GM21423 (cell line): ENCODE measurements around the gene ICE1.

Source experiments
- ATAC-seq: cut with Tn5 transposase; IDR thresholded peaks from one replicate; pipeline ENCODE4 v1.9.1; 2021; ENCODE audit warnings: mild to moderate bottlenecking, moderate library complexity; ENCODE audit not compliant: unreplicated experiment

ICE1 gene

DNA sequence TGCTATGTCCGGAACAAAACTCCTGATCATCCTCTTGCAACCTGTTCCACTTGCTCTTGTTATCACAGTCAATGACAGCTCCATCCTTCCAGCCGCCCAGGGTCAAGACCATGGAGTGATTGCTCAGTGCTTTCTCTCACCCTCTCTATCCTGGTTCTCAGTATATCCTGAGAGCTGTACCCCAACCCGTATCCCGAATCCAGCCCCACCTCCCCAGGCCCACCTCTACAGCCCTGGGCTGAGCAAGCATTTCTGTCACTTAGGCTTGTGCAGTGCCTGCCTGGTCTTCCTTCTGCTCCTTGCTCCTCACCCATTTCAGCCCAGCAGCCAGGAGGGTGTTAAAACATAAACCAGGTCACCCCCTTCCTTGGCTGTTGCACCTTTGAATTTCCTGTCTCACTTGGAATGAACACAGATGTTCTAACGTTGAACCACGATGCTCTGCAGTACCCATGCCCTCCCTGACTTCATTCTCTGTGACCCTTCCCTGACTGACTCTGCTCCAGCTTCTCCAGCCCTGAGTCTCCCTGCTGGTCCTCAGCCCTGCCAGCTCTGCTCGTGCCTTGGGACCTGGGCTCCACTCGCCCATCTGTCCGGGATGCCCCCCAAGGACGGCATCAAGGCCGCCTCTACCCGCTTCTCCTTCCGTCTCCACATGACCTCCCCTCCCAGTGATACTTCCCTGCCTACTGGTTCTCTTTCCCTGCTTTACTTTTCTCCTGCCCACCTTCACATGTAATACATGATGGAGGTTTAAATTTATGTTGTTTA is 110.0 kb downstream of the ICE1 start:
- no peak for ATAC-seq

DNA sequence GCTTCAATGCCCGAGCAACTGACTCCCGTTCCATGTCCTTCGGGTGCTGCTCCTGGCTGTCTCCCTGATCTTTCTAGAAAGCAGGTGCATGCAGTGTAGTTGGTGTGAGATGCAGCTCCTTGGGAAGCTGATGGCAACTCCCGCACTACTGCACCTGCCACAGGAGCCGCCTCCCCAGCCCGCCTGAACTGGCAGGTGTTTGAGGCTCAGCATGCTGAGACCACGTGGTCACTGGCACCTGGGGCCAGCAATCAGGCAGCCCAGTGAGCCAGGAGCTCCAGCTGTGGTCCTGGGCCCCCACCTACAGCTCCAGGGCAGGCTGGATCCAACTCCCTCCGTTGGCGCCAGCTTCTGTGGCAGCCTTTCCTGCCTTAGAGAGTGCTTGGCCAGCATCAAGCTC is 111.5 kb downstream of the ICE1 start:
- ATAC-seq = no peak

DNA sequence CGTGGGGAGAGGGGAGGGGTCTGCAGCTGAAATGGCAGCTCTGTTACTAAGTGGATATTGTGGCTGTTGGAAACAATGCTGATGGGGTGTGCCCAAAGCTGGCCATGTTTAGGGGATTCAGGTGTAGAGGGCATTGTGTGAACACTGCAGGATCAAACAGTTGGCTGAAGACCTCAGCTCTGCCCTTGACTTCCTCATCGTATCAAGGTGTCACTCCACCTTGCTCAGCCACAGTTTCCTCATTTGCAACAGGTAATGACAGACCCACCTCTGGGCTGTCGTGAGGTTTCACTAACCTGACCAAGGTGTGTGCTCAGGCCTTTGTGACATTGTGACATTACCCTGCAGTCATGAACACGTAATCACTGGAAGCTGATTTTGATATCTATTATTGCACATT is 111.9 kb downstream of the ICE1 start:
- ATAC-seq = no peak

DNA sequence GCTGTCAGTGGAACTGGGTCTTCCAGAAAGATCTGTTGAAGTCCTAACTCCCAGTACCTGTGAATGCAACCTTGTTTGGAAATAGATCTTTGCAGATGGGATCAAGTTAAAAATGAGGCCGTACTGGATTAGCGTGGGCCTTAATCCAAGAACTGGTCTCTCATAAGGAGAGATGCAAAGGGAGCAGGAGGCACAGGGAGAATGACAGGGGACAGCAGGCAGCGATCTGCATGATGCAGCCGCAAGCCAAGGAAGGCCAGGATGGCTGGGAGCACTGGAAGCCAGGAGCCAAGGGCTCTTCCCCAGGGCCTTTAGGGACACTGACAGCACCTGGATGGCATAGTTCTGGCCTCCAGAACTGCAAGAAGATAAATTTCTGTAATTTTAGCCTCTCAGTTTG is 114.4 kb downstream of the ICE1 start:
- no peak for ATAC-seq

DNA sequence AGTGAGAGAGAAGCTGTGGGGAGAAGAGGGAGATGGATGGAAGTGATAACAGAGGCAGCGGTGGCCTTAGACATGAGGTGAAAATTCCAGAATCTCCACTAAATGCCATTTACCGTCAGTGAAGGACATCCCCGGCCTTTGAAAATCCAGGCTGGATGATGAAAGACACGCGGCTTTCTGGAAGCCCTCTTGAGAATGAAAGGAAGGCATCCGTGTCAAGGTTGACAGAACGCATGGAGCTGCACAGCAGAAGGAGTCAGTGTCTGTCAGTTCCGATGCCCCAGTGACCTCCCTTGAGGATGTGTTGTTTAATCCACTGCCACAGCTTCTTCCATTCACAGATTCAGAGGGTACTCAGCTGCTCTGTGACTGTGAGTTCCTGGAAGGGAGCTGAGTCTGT is 114.9 kb downstream of the ICE1 start:
- ATAC-seq = no peak

DNA sequence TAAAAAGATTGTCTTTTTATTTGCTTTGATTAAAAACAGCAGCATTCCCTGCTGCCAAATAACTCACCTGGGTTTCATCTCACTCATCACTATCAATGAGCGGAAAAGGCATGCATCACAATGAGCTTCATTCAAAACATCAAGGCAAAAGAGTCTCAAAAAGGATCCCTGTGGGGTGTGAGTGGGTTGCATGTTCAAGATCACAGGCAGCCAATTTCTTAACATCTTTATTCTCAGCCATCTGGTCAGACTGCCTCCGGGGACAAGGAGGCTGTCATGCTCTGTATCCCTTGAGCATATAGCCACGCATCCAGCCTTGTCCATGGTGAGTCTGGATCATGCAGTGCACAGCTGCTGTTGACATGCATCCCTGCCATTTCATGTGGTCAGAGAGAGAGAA is 117.1 kb downstream of the ICE1 start:
- no peak for ATAC-seq
